Putamen (tissue), 1 donor: Measurements from ENCODE around the gene BCCIP.

Source experiments
- DNase-seq: peaks from one replicate; pipeline ENCODE4 v3.0.0-alpha.2; 2016; ENCODE audit warnings: low spot score

BCCIP gene

GRCh38 chr10:125797994-125798662 is 25.2 kb upstream of the BCCIP start:
- no peak for DNase-seq

- DNase-seq, result no peak
Measured at GRCh38 chr10:125799451-125800182, 23.7 kb upstream of the BCCIP start.

- no peak for DNase-seq
Measured at GRCh38 chr10:125801574-125801973, 21.8 kb upstream of the BCCIP start.

GRCh38 chr10:125802131-125802530 is 21.2 kb upstream of the BCCIP start:
- no peak for DNase-seq

- DNase-seq, result no peak
Measured at GRCh38 chr10:125802739-125803138, 20.6 kb upstream of the BCCIP start.

GRCh38 chr10:125808047-125808446 is 15.3 kb upstream of the BCCIP start:
- no peak for DNase-seq

- peak; percentile 53 for DNase-seq
Measured at GRCh38 chr10:125811251-125811650, 12.1 kb upstream of the BCCIP start.

- DNase-seq, result no peak
Measured at GRCh38 chr10:125812128-125812750, 11.1 kb upstream of the BCCIP start.

- no peak for DNase-seq
Measured at GRCh38 chr10:125815764-125816163, 7.6 kb upstream of the BCCIP start.

- no peak for DNase-seq
Measured at GRCh38 chr10:125816548-125816947, 6.8 kb upstream of the BCCIP start.

GRCh38 chr10:125817337-125817946 is 5.9 kb upstream of the BCCIP start:
- DNase-seq, result peak; percentile 77

- no peak for DNase-seq
Measured at GRCh38 chr10:125820701-125821100, 2.6 kb upstream of the BCCIP start.

GRCh38 chr10:125823663-125824251 is 411 bp downstream of the BCCIP start:
- DNase-seq, result no peak

- no peak for DNase-seq
Measured at GRCh38 chr10:125824736-125825135, 1.4 kb downstream of the BCCIP start.

- no peak for DNase-seq
Measured at GRCh38 chr10:125827133-125827532, 3.8 kb downstream of the BCCIP start.

GRCh38 chr10:125828311-125828710 is 5.0 kb downstream of the BCCIP start:
- no peak for DNase-seq

- DNase-seq, result no peak
Measured at GRCh38 chr10:125836746-125837145, 13.4 kb downstream of the BCCIP start.

GRCh38 chr10:125838802-125839575 is 15.6 kb downstream of the BCCIP start:
- DNase-seq, result no peak

- DNase-seq, result no peak
Measured at GRCh38 chr10:125840406-125840805, 17.1 kb downstream of the BCCIP start.

GRCh38 chr10:125840955-125841354 is 17.6 kb downstream of the BCCIP start:
- no peak for DNase-seq

GRCh38 chr10:125843603-125844329 is 20.4 kb downstream of the BCCIP start:
- DNase-seq, result no peak
